ENCODE measurements around the gene MAD2L1BP.
"Not testable (repeated sequence)": the region's sequence is repeated elsewhere in the genome, so short reads cannot be mapped to it uniquely, and the experiment has no call there.

MAD2L1BP gene, protein sequence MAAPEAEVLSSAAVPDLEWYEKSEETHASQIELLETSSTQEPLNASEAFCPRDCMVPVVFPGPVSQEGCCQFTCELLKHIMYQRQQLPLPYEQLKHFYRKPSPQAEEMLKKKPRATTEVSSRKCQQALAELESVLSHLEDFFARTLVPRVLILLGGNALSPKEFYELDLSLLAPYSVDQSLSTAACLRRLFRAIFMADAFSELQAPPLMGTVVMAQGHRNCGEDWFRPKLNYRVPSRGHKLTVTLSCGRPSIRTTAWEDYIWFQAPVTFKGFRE

DNA sequence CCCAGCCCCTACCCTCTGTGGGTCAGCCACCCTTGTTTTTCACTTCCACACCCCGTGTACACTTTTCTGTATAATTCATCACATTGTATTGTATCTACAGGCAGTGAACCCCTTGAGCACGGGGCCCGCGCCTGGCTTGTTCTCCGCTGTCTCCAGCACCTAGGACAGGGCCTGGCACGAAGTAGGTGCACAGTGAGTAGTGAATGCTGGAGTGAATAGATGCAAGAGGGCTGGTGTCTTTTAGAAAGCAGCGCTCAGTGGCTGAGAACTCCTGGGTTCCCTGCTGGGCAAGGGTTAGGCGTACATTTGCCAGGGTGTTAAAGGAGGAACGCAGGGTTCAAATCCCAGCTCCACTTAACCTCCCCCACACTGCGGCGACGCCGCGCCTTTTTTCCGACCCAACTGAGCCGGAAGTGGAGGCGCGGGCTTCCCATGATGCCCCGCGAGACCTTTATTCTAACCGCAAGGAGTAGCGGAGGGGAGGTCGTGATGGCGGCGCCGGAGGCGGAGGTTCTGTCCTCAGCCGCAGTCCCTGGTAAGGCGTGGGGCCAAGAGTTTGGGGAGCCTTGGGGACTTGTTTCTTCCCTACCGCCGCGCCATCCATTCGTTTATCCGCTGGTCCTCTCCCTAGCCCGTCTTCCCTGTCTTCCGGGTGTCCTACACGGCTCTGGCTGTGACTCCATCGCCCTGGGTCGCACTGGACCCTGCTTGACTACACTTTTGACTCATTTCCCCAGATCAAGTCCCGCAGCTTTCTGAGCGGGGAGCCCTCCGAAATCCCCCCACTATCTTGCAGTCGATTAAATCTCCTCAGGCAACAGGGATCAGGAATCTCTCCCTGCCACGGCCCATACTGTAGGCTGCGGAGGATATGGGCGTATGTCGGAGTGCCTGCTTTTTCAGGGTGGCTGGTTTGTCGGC, at the start of gene MAD2L1BP:
Gene MAD2L1BP (plus strand): TSS at position 454 of the 921 bp plus-strand sequence. CDS start 36 bp downstream, at position 490.
- DNase-seq = peak in 1 of 2 experiments; percentile 30

DNA sequence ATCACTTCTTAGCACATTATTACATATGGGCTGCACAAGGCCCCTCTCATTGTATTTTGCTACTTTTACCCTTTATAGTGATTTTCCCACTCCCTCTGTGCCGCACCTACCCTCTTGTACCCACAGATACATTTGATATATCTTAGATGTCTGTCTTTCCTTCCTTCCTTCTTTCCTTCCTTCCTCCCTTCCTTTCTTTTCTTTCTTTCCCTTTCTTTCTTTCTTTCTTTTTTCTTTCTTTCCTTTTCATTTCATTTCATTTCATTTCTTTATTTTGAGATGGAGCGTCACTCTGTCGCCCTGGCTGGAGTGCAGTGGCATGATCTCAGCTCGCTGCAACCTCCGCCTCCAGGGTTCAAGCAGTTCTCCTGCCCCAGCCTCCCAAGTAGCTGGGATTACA, 47.4 kb upstream of the MAD2L1BP start:
- DNase-seq = no peak

DNA sequence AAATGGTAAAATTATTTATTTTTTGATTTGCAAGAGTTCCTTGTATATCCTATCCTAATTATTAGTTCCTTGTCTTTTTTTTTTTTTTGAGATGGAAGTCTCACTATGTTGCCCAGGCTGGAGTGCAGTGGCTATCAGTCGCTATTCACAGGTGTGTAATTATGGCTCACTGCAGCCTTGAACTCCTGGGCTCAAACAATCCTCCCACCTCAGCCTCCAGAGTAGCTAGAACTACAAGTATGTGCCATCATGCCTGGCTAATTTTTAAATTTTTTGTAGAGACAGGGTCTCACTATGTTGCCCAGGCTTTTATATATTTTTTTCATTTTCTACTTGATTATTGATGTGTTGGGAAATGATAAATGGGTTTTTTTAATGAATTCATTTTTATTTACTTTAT, 46.1 kb upstream of the MAD2L1BP start:
- DNase-seq = not testable (repeated sequence)

DNA sequence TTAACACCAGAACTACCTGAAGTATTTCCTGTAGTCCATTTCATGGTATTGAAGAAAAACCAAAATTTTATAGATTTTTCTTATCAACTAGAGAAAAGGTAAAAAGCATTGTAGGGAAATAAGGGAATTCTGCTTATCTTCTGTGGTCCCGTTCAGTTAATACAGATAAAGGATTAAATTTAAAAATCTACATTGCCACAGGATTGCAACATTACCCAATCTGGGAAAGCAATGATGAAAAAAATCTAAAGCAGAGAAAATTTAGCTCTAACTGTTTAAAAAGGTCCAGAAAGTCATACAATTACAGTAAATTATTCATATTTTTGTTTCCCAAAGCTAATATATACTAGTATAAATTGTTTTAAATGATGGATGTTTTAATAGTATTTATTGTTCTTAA, 41.7 kb upstream of the MAD2L1BP start:
- DNase-seq = no peak

DNA sequence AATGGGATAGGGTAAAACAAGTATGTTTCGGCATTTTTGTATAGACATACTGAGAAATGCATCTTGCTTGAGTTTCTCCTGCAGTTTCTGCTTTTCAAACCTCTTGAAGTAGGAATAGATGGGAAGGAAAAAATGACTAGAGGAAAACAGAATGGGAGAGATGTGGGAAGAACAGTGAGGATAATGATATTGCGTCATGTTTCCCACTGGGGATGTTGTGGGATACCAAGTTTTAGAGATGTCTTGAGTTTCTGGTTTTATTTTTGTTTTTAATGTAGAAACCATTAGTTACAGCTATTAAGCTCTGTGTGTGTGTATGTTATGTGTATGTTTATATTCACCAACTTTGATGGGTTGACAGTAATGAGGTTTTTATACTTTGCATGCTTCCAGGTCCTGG, 35.0 kb upstream of the MAD2L1BP start:
- DNase-seq = no peak

DNA sequence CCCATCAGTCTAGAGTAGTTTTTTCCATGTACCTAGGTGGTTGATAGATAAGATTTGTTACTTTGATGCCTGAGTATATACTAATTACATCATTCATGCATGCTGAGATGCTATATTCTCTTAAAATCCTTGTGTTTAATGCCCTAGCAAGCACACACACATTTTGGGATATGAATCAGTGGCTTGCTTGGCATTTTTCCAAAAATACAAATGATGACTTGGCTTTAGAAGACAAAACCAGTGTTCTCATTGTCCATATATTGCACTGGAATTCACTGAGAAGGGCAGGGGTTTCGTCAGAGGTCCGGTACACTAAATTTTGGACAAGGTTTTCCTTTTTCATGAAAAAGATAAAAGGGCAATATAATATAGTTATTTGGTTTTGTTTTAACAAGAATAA, 31.5 kb upstream of the MAD2L1BP start:
- no peak for DNase-seq

DNA sequence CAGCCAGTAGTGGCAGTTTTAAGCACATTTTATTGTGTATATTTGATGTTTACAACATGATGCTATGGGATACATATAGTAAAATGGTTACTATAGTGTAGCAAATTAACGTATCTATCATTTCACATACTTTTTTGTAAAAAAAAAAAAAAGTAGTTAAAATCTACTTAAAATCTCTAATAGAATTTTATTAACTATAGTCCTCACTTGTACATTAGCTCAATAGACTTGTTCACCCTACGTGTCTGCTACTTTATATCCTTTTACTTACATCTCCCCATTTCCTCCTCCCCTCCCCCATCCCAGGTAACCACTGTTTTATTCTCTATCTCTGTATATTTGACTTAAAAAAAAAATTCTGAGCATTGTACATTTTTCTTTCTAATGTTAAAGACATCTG, 29.6 kb upstream of the MAD2L1BP start:
- DNase-seq = no peak

DNA sequence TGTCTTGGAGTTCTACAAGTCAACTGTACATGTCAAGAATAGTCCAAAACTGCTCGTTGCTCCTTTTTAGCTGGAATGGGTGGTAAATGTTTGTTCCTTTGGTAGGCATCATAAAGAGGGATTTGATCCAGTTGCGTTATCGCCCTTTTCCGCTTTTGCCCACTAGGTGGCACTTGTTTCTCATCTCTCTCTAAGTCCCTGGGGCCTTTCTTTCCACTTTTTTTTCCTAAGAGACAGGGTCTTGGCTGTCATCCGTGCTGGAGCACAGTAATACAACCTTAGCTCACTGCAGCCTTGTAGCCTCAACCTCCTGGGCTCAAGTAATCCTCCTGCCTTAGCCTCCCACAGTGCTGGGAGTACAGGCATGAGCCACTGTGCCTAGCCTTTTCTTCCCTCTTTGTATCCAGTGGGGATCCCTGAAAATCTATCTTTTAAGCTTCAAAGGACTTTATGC, 27.3 kb upstream of the MAD2L1BP start:
- DNase-seq = no peak

DNA sequence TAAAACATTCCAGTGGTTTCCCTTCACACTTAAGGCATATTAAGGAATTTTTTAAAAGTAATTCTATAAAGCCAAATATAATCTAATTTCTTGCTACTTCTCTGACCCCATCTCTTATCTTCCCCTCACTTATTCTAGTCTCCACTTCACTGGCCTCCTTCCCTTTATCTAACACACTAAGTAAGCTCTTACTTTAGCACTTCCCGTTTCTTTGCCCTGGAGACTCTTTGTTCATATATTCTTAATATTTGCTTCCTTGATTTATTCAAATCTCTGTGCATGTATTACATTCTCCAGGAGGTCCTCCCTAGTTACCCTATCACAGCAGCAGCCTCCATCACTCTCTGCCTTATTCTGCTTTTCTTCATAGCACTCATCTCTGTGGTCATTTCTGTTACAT, 26.8 kb upstream of the MAD2L1BP start:
- DNase-seq = no peak

DNA sequence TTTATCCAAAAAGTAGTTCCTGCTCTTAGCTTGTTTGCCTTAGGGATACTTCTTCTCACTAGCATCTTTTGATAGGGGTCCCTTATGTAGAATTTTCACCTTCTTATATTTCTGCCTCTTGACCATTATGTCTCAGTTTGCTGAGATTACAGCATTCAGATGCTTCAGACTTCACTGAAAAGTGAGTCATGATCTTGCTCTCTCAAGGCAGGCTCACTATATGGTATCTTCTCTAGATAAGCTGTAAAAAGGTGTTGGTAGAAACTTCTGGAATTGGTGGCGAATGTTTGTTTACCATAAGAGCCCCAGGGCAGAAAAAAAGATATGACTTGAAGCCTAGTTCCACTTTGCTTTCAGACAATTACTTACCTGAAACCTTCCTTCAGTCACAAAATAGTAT, 26.2 kb upstream of the MAD2L1BP start:
- DNase-seq = no peak

DNA sequence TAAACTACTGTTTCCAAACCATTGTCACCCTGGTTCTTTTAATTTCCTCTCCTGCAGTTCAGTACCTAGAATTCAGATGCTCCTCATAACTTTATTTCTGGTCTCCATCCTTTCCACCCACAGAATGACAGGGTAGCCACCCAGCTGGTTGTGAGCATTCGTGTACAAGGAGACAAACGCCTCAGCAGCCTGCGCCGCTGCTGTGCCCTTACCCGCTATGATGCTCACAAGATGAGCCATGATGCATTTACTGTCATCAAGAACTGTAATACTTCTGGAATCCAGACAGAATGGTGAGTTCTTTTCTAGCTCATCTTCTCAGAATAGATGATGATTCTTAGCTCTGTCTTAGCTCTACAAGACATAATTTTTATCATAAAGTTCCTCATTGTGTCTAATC, 25.2 kb upstream of the MAD2L1BP start:
- DNase-seq = no peak

DNA sequence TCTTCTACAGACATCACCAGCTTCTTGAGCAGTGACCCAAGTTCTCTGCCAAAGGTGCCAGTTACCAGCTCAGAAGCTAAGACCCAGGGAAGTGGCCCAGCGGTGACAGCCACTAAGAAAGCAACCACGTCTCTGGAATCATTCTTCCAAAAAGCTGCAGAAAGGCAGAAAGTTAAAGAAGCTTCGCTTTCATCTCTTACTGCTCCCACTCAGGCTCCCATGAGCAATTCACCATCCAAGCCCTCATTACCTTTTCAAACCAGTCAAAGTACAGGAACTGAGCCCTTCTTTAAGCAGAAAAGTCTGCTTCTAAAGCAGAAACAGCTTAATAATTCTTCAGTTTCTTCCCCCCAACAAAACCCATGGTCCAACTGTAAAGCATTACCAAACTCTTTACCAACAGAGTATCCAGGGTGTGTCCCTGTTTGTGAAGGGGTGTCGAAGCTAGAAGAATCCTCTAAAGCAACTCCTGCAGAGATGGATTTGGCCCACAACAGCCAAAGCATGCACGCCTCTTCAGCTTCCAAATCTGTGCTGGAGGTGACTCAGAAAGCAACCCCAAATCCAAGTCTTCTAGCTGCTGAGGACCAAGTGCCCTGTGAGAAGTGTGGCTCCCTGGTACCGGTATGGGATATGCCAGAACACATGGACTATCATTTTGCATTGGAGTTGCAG, 21.8 kb upstream of the MAD2L1BP start:
- no peak for DNase-seq

DNA sequence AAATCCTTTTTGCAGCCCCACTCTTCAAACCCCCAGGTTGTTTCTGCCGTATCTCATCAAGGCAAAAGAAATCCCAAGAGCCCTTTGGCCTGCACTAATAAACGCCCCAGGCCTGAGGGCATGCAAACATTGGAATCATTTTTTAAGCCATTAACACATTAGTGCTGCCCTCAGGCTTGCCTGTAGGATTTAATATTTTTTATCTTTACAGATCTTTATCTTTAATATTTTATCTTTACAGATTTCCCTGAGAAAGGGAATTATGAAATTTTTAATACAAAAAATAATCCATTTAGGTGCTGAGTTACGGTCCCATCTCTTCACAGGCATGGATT, 21.3 kb upstream of the MAD2L1BP start:
- DNase-seq = no peak

DNA sequence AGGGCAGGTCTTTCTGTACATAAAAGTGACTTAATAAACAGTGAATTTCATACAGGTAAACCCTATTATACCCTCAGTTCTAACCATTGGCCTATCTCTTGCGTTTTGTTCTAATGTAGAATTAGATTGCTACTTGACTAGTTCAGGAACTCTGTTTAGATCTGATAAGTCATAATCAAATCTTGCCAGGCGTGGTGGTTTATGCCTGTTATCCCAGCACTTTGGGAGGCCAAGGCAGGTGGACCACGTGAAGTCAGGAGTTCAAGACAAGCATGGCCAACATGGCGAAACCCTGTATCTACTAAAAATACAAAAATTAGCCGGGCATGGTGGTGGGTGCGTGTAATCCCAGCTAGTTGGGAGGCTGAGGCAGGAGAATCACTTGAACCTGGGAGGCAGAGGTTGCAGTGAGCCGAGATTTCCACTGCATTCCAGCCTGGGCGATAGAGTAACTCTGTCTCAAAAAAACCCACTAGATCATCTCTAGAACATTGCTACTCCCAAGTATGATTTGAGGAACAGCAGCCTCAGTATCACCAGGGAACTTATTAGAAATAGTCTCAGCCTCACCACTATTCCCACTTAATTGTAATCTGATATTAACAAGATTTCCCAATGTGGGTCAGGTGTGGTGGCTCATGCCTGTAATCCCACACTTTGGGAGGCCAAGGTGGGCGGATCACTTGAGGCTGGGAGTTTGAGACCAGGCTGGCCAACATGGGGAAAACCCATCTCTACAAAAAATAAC, 18.7 kb upstream of the MAD2L1BP start:
- DNase-seq = no peak

DNA sequence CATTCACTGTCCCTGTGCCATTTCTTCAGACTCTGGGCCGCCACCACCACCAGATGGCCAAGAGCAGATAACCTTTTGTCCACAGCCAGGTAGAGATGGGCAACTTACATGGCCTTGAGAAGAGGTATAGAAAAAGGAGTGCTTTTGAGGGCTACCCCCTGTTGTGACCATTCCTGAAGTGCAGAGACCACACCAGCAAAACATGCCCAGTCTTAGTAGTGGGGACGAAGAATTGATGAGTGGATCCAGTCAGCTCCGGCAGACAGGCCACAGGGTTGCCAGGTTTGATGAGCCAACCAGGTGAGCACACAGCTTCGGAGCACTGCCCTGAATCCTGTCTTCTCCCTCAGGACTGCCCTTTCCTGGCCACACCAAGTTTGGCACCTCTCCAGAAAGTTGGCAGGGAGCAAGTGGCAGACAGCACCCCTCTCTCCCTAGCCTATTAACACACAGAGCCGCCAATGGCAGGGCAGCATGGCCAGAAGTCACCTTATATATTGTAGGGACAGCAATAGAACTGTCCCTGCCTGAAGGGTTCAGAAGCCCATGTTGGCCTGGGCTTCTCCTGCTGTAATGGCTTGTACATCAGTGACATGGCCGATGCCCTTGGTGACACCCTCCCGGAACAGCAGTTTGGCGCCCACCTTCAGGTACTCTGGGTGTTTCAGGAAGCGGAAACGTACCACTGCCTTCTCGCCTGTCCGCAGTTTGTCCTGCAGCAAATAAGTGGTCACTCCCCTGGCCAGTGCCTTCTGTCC, 14.4 kb upstream of the MAD2L1BP start:
- no peak for DNase-seq

DNA sequence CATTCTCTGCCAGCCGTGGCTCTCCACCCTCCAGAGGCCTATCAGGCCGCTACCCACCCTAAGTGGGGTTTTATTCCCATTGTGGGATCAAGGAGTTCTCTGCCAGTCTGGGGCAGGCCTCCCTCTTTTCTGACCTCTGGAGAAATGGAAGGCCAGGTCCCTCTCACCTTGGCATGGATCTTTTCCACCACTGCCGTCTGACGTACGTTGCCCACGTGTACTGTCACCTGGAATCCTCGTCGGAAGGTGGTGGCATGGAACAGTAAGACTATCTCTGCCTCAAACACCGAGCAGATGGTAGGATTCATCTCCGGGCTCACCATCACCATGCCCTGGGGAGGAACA, 13.8 kb upstream of the MAD2L1BP start:
- DNase-seq = no peak

DNA sequence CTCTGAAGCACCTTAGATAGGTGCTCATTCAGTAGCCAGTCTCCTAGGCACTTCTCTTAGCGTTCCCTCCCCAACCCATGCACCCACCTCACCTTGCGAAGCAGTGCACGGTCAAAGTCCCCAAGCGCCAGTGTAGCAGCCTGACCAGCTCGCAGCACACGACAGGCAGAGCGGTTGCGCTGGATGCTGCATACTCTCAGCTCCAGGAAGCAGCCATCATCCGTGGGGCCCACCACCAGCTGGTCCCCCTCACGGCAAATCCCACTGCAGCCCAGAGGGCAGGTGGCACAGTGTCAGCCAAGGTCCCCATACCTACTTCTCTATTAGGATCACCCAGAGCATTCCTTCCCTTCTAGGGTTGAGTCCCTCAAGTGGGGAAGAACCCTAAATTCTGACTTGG, 13.1 kb upstream of the MAD2L1BP start:
- no peak for DNase-seq

DNA sequence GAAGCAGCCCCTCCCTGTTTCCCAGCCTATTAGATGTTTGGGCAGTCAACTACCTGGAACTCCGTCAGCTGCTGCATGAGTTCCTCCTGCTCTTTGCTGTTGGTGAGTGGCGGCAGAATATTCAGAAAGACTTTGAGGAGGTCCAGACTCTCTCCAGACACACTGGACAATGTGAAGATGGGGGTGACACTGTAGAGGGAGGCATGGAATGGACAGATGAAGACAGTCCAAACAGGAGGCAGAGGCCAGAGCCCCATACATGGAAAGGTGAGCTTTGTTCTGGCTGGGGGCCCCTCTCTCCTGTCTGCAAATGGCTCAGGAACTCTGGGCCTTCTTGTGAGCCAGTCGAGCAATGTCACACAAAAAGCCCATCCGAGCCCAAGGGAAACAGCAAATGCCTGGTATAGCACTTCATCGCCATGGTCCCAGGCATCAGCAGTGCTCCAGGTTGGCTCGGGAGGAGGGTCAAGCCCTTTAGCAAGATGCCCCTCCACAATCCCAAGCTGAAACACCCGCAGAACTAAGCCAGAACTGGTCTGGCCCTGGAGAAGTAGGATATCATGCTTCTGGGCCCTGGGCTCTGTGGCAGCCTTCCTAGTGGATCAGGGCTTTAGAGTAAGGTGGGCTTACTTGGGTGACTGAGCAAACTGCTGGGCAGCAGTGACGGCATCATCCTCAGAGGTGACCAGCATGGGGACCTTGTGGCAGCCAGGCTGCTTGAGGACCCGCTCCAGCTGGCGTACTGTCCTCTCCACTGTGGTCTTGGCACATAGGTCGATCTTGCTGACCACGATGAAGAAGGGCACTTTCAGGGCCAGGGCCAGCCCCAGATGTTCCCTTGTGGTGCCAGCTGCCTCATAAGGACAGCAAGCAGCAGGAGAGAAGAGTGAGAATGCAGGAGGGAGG, 11.5 kb upstream of the MAD2L1BP start:
- DNase-seq = no peak

DNA sequence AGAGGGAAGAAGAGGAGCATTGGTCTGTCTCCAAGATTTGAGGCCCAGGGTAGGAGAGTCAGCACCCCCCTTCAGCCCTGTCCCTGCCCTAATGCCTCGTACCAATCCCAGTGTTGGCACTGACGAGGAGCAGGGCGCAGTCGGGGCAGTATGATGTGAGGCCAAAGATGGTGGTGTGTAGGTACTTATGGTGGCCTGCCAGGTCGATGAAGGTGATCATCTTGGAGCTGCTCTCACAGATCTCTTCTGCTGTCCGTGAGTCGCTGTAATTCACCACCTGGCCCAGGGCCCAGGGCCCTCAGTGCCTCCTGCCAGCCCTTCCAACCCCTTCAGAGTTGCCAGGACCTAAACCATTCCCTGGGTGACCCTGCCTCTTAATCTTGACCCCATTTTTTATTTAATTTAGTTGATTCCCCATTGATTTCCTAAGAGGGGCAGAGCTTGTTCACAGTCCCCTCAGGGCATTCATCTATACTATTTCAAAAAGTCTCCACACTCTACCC, 10.8 kb upstream of the MAD2L1BP start:
- DNase-seq = no peak

DNA sequence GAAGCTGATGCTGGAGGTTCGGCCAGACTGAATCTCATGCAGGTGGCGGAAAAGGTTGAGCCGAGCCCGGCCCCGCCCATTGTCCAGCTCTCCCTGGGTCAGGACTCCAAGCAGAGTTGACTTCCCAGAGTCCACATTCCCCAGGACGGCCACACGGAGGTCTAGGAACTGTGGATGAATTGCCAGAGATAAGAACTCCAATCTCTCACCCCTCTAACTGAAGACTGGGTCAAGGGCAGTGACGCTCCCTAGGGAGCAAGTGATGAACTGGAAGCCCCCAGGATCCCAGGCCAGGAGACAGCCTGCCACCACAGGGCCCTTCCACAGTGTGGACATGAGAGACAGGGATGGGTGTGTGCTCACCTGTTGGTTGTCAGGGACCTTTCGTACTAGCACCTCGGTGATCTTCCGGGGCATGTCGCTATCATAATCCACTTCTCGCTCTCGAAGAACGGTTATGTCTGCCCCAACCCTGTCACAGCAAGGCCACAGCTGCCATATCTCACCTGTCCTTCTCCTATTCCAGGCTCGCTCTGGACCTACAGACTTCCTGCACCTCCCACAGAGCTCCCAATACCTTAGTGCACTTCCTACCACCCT, 10.1 kb upstream of the MAD2L1BP start:
- DNase-seq = no peak

Data from cerebellar nuclear complex (tissue), 1 donor.